ENCODE measurements around the gene SGCD.

The SGCD gene

GRCh38 chr5:156681265-156681664 lies 354.3 kb downstream of the SGCD start:
- no peak for TF ChIP-seq ZNF274 (IDR thresholded peaks at IDR 0.05; ENCODE audit: low read depth, low read length)
- H3K4me3 ChIP-seq (ENCODE audit: low read length): no peak overlapping the region

GRCh38 chr5:156682971-156683370 lies 356.0 kb downstream of the SGCD start:
- TF ChIP-seq ZNF274 (IDR thresholded peaks at IDR 0.05; ENCODE audit: low read depth, low read length): no peak
- no peak overlapping the region for H3K4me3 ChIP-seq (ENCODE audit: low read length)

GRCh38 chr5:156683509-156683908 lies 356.5 kb downstream of the SGCD start:
- no peak overlapping the region for H3K4me3 ChIP-seq (ENCODE audit: low read length)

DNA sequence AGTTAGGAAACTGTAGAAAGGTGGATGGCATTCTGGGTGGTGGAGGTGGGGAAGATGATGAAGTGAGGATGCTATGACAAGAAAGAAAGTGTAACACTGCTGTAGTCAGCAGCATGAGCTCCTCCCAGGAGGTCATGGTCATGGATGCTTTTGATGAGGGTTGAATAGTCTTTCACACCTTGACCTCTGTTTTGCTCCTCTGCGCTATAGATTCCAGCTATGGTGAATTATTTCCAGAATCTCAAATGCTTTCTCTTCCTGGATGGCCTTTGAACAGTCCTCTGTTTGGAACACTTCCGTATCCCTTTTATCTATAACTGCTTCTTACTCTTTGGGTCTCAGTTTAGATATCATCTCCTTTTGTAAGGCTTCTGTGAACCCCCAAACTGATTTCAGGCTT lies 357.3 kb downstream of the SGCD start:
- TF ChIP-seq ZNF274 (IDR thresholded peaks at IDR 0.05; ENCODE audit: low read depth, low read length): no peak
- no peak overlapping the region for H3K4me3 ChIP-seq (ENCODE audit: low read length)

More at GRCh38 chr5:156683509-156683908, 356.5 kb downstream of the SGCD start:
- no peak for TF ChIP-seq ZNF274 (IDR thresholded peaks at IDR 0.05; ENCODE audit: low read depth, low read length)

DNA sequence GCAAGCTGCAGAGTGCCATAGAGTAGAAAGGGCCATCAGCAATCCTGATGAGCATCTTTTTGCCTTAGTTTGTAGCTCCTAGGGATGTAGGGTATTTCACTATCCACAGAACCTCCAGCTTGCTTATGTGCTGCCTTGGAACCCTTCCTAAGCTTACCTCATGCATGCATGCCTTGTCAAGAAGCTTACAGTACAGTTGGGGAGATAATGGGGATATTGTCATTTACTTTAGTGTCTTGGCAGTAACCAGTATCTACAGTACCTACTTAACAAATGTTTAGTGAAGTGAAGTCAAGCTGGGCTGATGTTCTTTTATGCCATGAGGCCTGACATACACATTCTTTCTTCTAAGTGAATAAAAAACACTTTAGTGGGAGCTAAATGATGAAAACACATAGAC lies 358.5 kb downstream of the SGCD start:
- TF ChIP-seq ZNF274 (IDR thresholded peaks at IDR 0.05; ENCODE audit: low read depth, low read length): no peak

GRCh38 chr5:156686380-156686779 lies 359.4 kb downstream of the SGCD start:
- TF ChIP-seq ZNF274 (IDR thresholded peaks at IDR 0.05; ENCODE audit: low read depth, low read length): no peak
- H3K4me3 ChIP-seq (ENCODE audit: low read length): no peak overlapping the region

More for the DNA sequence above, 358.5 kb downstream of the SGCD start:
- no peak overlapping the region for H3K4me3 ChIP-seq (ENCODE audit: low read length)

- no peak for TF ChIP-seq ZNF274 (IDR thresholded peaks at IDR 0.05; ENCODE audit: low read depth, low read length)
- H3K4me3 ChIP-seq (ENCODE audit: low read length): no peak overlapping the region
Measured at GRCh38 chr5:156686796-156687195, 359.8 kb downstream of the SGCD start.

GRCh38 chr5:156687514-156687913 lies 360.6 kb downstream of the SGCD start:
- H3K4me3 ChIP-seq (ENCODE audit: low read length): no peak overlapping the region

GRCh38 chr5:156691572-156691971 lies 364.6 kb downstream of the SGCD start:
- no peak for TF ChIP-seq ZNF274 (IDR thresholded peaks at IDR 0.05; ENCODE audit: low read depth, low read length)
- H3K4me3 ChIP-seq (ENCODE audit: low read length): no peak overlapping the region

More at GRCh38 chr5:156687514-156687913, 360.6 kb downstream of the SGCD start:
- TF ChIP-seq ZNF274 (IDR thresholded peaks at IDR 0.05; ENCODE audit: low read depth, low read length): no peak

- no peak for TF ChIP-seq ZNF274 (IDR thresholded peaks at IDR 0.05; ENCODE audit: low read depth, low read length)
- H3K4me3 ChIP-seq (ENCODE audit: low read length): no peak overlapping the region
Measured at GRCh38 chr5:156693113-156693512, 366.1 kb downstream of the SGCD start.

DNA sequence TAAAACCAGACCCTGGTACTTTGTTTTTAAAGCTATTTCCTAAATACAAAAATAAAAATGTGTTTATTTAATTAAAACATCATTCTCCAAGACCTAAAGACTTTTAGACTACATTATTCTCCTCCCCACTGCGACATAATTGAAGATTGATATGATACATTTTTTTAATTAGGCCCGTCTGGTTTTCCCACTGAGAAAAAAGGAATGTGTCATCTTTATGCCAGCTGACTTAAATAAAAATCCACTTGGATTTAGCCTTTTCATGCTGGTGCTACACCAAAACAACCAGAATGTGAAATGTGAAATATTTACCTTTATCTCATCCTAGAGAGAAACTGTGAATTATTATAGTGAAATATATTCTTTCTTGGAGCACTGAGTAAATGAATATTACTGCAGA lies 367.6 kb downstream of the SGCD start:
- H3K4me3 ChIP-seq (ENCODE audit: low read length): no peak overlapping the region
- no peak for TF ChIP-seq ZNF274 (IDR thresholded peaks at IDR 0.05; ENCODE audit: low read depth, low read length)

GRCh38 chr5:156695774-156696173 lies 368.8 kb downstream of the SGCD start:
- no peak for TF ChIP-seq ZNF274 (IDR thresholded peaks at IDR 0.05; ENCODE audit: low read depth, low read length)
- no peak overlapping the region for H3K4me3 ChIP-seq (ENCODE audit: low read length)

DNA sequence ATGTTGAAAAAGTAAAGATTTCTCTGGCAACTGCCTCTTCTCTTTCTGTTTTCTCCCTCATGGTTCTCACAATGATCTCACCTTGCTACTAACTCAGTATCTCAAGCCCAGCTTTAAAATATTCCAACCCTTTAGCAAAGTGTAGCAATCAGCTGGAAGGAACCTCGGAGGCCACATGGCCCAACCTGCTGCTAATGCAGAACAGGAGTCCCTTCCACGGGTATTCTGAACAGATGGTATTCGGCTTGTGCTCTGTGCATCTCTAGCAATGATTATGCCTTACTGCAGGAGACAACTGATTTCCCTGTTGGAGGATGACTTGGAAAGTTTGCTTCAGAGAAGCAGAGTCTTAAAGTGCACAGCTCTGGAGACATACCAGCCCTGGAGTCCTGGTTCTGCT lies 371.4 kb downstream of the SGCD start:
- H3K4me3 ChIP-seq (ENCODE audit: low read length): no peak overlapping the region
- TF ChIP-seq ZNF274 (IDR thresholded peaks at IDR 0.05; ENCODE audit: low read depth, low read length): no peak

GRCh38 chr5:156699147-156699546 lies 372.2 kb downstream of the SGCD start:
- TF ChIP-seq ZNF274 (IDR thresholded peaks at IDR 0.05; ENCODE audit: low read depth, low read length): no peak

DNA sequence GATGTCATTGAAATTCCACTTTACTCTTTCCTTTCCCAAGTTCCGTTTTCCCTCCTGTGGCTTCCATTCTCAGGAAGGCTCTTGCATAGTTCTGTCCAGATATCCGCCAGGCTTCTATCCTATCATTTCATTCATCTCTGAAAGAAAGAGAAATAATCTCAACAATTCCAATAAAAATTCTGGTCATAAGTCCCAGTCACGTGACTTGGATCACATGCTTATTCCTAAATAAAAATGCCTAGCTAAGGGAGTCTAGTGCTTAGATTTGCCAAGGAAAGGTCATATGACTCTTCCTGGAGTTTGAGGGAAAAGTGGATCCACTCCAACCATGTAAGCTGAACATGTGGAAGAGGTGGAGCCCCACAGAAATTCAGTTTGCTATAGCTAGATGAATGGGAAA lies 377.2 kb downstream of the SGCD start:
- no peak for TF ChIP-seq ZNF274 (IDR thresholded peaks at IDR 0.05; ENCODE audit: low read depth, low read length)
- no peak overlapping the region for H3K4me3 ChIP-seq (ENCODE audit: low read length)

More at GRCh38 chr5:156699147-156699546, 372.2 kb downstream of the SGCD start:
- H3K4me3 ChIP-seq (ENCODE audit: low read length): no peak overlapping the region

GRCh38 chr5:156706631-156707030 lies 379.7 kb downstream of the SGCD start:
- no peak for TF ChIP-seq ZNF274 (IDR thresholded peaks at IDR 0.05; ENCODE audit: low read depth, low read length)
- H3K4me3 ChIP-seq (ENCODE audit: low read length): no peak overlapping the region
